ENCODE data around the gene SLC16A1.

DNA sequence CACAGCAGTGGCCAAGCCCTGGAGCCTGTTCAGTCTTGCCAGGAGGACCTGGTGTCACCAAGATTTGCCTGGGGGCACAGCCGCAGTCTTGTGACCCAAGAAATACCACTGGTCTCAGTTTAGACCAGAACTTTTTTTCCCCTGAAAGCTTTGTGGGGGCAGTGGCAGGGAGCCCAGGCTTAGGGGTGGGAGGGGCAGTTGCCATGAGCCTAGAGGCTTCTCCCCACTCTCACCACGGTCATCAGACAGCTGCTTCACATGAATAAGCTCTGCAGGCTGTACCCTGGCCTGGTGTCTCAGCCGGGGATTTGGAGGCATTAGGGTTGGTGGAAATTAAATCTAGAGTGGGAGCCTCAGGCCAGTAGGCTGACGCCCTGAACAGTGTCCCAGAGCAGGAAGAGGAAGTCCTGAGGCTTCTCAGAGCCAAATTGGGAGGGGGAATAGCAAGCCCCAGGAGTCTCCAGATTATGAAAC lies 73.7 kb downstream of the SLC16A1 start:
- TF ChIP-seq EP300 (IDR thresholded peaks at IDR 0.05; ENCODE audit: borderline replicate concordance) (no peak), YY1 (IDR thresholded peaks at IDR 0.05; ENCODE audit: low read depth) (no peak), FOXM1 (IDR thresholded peaks at IDR 0.05; ENCODE audit: borderline replicate concordance, low read depth) (no peak), TAF1 (IDR thresholded peaks at IDR 0.05; ENCODE audit: low read depth) (no peak), MAX (IDR thresholded peaks at IDR 0.05) (no peak), REST (IDR thresholded peaks at IDR 0.05; ENCODE audit: low read depth) (no peak), TEAD4 (IDR thresholded peaks at IDR 0.05) (no peak), TCF12 (IDR thresholded peaks at IDR 0.05; ENCODE audit: low read depth) (no peak), CREB1 (IDR thresholded peaks at IDR 0.05; ENCODE audit: low read depth) (no peak)

Measured in Ishikawa (cell line).